ENCODE data around the gene PLB1. TPM values are rescaled to one million over a fixed set of nuclear protein-coding genes. Genes with fewer than 3 reads are reported as not detected.
"Not testable (repeated sequence)": the region's sequence is repeated elsewhere in the genome, so short reads cannot be mapped to it uniquely, and the experiment has no call there.

The PLB1 gene
- total RNA-seq, 4 donors from 2014 or later, result 3.0 to 14.5 (median 10.5) TPM

DNA sequence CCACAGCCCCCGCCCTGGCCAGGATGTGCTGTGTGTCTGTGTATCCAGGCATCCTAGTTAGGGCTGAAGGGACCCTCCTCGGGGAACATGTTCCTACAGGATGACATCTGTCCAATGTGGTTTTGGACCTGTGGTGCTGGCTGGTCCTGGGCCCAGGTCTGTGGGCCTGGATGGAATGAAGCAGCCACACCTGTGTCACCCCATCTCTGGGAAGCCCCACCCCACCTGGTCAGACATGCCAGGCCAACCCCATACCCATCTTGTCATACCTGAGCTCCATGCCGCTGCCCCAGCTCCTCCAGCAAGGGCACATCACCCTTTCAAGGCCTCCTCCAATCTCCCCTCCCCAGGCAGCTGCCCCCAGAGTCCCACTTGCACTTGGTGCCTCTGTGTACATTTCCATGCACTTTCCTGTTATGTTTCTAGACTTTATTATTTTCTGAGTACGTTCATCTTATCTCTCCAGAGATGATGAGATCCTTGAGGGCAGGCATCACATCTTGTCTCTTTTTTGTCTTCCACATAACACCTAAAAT, 24.1 kb upstream of the PLB1 start:
- no peak for TF ChIP-seq POLR2A (IDR thresholded peaks at IDR 0.05)
- no peak for TF ChIP-seq POLR2AphosphoS5 (IDR thresholded peaks at IDR 0.05)
- TF ChIP-seq, protein P1, sequence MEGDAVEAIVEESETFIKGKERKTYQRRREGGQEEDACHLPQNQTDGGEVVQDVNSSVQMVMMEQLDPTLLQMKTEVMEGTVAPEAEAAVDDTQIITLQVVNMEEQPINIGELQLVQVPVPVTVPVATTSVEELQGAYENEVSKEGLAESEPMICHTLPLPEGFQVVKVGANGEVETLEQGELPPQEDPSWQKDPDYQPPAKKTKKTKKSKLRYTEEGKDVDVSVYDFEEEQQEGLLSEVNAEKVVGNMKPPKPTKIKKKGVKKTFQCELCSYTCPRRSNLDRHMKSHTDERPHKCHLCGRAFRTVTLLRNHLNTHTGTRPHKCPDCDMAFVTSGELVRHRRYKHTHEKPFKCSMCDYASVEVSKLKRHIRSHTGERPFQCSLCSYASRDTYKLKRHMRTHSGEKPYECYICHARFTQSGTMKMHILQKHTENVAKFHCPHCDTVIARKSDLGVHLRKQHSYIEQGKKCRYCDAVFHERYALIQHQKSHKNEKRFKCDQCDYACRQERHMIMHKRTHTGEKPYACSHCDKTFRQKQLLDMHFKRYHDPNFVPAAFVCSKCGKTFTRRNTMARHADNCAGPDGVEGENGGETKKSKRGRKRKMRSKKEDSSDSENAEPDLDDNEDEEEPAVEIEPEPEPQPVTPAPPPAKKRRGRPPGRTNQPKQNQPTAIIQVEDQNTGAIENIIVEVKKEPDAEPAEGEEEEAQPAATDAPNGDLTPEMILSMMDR (IDR thresholded peaks at IDR 0.05), result no peak
- TF ChIP-seq EP300 (IDR thresholded peaks at IDR 0.05), result no peak
- no peaks in the 10 kb centered on the region for H3K4me1 ChIP-seq
- H3K4me3 ChIP-seq, result no peak overlapping the region
- H3K36me3 ChIP-seq, result no peaks in the 10 kb centered on the region
- no peaks in the 10 kb centered on the region for H3K27me3 ChIP-seq
- no peaks in the 10 kb centered on the region for H3K9me3 ChIP-seq
- no peak overlapping the region for H3K27ac ChIP-seq
- 86 to 92% methylated on average over 1 to 3 of the region's 4 CpGs for WGBS, 2 donors (ENCODE audit: low coverage in 1 of 2)
- no peak for ATAC-seq

- ATAC-seq, H3K9me3 ChIP-seq, H3K4me1 ChIP-seq, H3K27me3 ChIP-seq, H3K27ac ChIP-seq, H3K4me3 ChIP-seq, H3K36me3 ChIP-seq: not testable (repeated sequence)
- WGBS, 2 donors (ENCODE audit: low coverage in 1 of 2), result no CpG with 5 or more reads among the region's 20 CpGs
Measured at GRCh38 chr2:28472641-28473040, 23.2 kb upstream of the PLB1 start.

DNA sequence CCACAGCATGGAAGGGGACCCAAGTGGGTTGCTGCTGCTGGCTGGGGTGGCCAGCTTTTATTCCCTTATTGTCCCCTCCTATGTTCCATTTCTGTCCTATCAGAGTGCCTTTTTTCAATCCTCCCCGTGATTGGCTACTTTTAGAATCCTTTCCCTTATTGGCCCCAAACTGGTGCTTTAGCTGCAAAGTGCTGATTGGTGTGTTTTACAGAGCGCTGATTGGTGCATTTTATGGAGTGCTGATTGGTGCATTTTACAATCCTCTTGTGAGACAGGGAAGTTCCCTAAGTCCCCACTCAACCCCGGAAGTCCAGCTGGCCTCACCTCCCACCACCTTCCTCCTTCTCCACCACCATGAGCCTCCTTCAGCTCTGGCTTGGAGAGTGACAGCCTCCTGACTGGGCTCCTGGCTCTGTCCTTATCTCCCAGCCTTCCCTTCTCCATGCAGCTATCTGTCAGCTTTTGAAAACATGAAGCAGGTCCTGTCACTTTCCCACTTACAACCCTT, 20.7 kb upstream of the PLB1 start:
- no peak for ATAC-seq
- Histone ChIP-seq H3K36me3 (no peaks in the 10 kb centered on the region), H3K4me3 (no peak overlapping the region), H3K27ac (no peak overlapping the region), H3K27me3 (no peaks in the 10 kb centered on the region), H3K9me3 (no peaks in the 10 kb centered on the region), H3K4me1 (no peaks in the 10 kb centered on the region)
- WGBS, 2 donors (ENCODE audit: low coverage in 1 of 2), result 89 to 94% methylated on average over 3 of the region's 3 CpGs
- TF ChIP-seq EP300 (IDR thresholded peaks at IDR 0.05) (no peak), POLR2AphosphoS5 (IDR thresholded peaks at IDR 0.05) (no peak), POLR2A (IDR thresholded peaks at IDR 0.05) (no peak)
- TF ChIP-seq, protein P1 (IDR thresholded peaks at IDR 0.05), result no peak

GRCh38 chr2:28477087-28477486, 18.8 kb upstream of the PLB1 start:
- Histone ChIP-seq H3K36me3 (no peaks in the 10 kb centered on the region), H3K27me3 (no peaks in the 10 kb centered on the region), H3K27ac (no peak overlapping the region), H3K4me1 (no peaks in the 10 kb centered on the region), H3K9me3 (no peaks in the 10 kb centered on the region), H3K4me3 (no peak overlapping the region)
- ATAC-seq, result no peak
- 100% methylated on average over 2 of the region's 2 CpGs; no CpG with 5 or more reads in 1 of the 2 donors for WGBS, 2 donors (ENCODE audit: low coverage in 1 of 2)
- TF ChIP-seq POLR2A (IDR thresholded peaks at IDR 0.05), result no peak
- TF ChIP-seq, protein P1 (IDR thresholded peaks at IDR 0.05), result no peak
- no peak for TF ChIP-seq POLR2AphosphoS5 (IDR thresholded peaks at IDR 0.05)
- TF ChIP-seq EP300 (IDR thresholded peaks at IDR 0.05), result no peak

DNA sequence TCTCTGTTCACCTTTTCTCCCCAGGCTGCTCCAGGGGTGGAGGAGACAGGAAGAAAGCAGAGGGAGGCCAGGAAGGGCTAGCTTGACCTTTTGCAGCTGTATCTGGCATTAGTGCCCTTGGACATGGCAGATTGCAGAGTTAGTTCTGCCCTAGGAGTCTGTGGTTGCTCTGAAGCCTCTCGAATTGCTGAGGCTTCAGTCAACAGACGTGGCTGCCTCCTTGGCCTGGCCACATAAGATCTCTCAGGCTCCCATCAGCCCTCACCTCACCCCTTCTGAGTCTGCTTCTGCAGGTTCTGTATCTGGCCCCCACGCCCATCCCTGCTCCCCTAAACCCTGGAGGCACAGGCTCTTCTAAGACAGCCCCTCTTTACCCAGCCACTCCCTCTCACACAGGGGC, 18.2 kb upstream of the PLB1 start:
- no peaks in the 10 kb centered on the region for H3K36me3 ChIP-seq
- H3K4me1 ChIP-seq, result no peaks in the 10 kb centered on the region
- 82 to 100% methylated on average over 1 to 3 of the region's 3 CpGs for WGBS, 2 donors (ENCODE audit: low coverage in 1 of 2)
- no peak for ATAC-seq
- no peak for TF ChIP-seq EP300 (IDR thresholded peaks at IDR 0.05)
- no peak for TF ChIP-seq POLR2AphosphoS5 (IDR thresholded peaks at IDR 0.05)
- no peak for TF ChIP-seq POLR2A (IDR thresholded peaks at IDR 0.05)
- TF ChIP-seq, protein P1 (IDR thresholded peaks at IDR 0.05), result no peak
- H3K27ac ChIP-seq, result no peak overlapping the region
- H3K27me3 ChIP-seq, result no peaks in the 10 kb centered on the region
- H3K4me3 ChIP-seq, result no peak overlapping the region
- H3K9me3 ChIP-seq, result no peaks in the 10 kb centered on the region
